Inflammatory macrophage treated with lipopolysaccharide for 1 hour (primary cell): Measurements from ENCODE around the gene DHX58.
A peak's percentile ranks its signal among the peaks of the same experiment; 100 is the strongest.
"Not testable (repeated sequence)": the region's sequence is repeated elsewhere in the genome, so short reads cannot be mapped to it uniquely, and the experiment has no call there.

Experiments
- DNase-seq, 2 donors: peaks; one replicate each; pipeline ENCODE4 v3.0.0-alpha.2; 2020 to 2022

DHX58 gene

DNA sequence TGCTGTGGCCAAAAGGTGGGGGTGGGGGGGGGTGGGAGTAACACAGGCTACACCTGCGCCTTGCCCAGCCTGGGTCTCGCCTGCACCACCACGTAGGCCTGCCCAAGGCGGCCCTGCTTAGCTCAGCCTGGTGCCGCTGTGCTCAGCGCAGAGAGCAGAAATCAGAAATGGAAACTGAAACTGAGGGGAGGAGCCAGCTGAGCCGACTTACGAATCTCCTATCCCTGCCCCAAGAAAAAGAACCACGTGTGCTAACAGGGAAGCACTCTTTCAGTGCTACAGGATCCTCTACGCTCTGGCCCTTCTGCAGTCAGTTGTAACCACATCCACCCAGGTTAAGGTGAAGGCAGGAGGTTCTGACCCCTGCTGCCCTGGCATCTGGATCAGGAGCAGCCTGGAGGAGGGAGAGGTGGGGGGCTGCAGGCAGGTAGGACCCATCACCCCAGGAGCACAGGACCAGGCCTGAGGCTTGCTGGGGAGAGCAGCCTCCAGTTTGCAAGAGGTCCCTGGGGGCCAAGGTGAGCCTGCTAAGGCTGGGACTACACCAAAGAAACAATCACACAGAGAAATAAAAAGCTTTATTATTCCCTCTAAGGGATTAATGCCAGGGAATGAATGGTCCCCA is at the start of gene DHX58:
DHX58 (minus strand) TSS at position 163 of the 625 bp plus-strand sequence. CDS start 822 bp downstream, outside the sequence.
- peak; percentile 88 to 95 for DNase-seq

DNA sequence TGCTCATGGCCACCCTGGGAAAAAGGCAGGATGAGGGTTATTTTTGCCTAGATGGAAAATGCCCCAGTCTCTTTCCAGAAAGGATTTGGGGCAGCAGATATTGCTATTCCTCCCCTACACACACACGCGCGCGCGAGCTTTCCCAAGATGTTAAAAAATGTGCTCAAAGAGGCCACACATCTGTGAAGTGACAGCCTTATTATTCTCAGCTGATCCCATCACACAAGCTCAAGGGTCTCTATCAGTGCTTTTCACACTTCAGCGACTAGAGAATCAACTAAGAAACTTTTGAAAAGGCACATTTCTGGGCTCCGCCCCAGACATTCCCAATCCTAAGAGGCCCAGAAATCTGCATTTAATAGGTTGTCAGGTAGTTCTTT is 48.0 kb upstream of the DHX58 start:
- DNase-seq = no peak

DNA sequence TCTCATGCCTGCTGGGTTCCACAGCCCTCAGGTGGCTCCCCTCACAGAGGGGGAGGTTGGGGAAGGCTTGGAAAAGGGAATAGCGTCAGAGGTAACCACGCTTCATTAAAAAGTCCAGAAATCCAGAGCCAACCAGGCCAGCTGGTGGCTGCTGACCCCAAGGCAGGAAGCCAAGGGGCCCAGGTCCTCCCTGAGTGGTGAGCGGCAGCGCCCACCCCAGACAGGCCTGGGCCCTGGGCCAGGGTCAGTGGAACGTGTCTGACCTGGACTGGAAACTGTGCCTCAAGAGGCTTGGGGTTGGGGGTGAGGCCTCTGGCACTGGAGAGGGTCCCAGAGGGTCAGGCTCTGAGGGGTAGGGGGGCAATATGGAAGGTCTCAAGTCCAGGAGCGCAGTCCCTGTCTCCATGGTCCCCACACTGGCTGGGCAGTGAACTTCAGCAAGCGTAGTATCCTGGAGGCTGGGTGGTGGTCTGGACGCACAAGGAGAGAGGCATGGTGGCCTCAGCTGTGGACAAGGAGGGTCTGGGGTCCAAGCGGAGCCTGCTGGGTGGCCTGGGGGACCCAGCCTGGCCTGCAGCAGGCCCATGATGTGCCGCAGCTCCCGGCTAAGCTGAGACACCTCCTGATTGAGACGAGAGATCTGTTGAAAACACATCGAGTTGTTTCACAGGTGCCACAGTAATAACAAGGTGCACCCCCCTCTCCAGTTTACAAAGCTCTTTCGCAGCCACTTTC is 47.4 kb upstream of the DHX58 start:
- DNase-seq = no peak

DNA sequence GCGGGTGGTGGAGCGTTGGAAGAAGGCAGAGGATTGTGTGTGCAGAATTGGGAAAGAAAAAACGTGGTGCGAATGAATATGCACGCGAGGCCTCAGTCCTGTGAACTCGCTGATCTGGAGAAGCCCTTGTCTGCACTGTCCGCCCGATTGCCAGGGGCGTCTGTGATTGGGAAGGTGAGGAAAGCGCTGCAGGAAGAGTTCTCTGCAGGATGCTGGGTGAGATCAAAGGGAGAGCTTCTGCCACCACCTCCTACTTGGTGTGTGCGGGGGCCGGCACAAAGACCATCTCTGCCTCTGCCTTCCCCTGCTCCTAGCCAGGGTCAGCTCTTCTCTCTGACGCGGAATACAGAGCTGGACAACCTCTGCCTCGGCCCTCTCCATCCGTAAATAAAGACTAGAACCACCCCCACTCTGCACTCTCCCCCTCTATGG is 43.1 kb upstream of the DHX58 start:
- no peak for DNase-seq

DNA sequence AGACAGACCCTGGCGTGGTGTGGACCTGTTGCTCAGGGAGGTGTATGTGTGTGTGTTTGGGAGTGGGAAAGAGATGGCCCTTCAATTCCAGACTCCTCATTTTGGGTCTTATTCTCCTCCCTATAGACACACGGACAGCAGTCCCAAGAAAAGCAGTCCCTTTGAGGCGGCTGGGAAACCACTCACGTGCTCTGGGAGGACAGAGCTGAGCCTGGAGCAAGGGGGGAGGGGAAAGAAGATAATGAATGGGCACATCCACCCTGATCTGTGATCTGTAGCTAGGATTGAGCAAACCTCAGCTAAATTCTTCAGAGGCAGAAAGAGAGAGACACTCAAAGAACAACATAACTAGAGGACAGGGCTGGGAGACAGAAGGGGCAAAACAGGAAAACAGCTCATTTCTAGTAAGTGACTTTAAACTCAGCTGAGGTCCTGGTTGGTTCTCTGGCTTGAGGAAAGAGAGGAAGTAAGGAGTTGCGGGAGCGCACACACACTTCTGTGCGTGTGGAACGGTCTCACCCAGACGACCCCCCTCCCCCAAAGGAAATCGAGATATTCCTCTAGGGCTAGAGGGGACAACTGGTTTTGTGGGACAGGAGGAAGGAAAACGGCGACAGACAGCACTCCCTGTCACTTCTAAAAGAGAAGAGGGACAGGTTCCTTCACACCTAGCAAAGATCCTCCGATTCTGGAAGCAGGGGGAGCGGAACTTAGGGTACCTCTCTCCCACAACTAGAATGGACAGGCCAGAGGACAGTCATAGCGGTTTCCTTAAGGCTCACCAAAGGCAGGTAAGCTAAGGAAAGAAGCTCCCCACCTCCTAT is 41.6 kb upstream of the DHX58 start:
- DNase-seq = peak; percentile 13 to 22

DNA sequence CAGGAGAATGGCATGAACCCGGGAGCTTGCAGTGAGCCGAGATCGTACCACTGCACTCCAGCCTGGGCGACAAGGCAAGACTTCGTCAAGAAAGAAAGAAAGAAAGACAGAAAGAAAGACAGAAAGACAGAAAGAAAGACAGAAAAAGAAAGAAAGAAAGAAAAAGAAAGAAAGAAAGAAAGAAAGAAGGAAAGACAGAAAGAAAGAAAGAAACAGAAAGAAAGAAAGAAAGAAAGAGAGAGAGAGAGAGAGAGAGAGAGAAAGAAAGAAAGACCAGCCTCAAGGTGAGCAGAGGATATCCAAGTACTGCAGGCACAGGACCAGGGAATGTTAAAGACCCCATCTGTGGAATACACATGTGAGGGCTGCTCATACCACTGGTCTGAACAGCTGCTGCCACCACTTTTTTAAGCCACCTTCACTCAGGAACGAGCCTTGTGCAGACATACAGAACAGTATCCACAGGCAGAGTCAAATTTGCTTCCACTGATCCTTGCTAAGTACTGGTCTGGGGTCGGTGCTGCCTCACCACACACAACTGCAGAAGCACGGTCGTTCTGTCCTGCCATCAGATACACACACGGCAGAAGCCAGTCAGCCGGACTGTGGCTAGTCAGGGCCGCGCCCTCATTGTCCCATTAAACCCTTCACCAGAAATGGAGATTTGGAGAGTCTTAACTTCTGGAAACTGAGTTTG is 34.5 kb upstream of the DHX58 start:
- no peak for DNase-seq

DNA sequence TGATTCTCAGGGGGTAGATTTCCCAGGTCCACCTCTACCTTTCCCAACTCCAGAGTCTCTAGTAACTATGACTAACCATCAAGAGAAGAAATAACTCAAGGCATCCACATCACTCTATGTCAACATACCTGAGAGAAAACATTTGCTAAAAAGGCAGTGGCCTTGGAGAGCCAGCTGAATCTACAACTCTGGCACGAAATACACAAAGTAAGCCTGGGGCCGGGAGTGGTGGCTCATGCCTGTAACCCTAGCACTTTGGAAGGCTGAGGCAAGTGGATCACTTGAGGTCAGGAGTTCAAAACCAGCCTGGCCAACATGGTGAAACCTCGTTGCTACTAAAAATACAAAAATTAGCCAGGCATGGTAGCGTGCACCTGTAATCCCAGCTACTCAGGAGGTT is 30.6 kb upstream of the DHX58 start:
- not testable (repeated sequence) for DNase-seq

DNA sequence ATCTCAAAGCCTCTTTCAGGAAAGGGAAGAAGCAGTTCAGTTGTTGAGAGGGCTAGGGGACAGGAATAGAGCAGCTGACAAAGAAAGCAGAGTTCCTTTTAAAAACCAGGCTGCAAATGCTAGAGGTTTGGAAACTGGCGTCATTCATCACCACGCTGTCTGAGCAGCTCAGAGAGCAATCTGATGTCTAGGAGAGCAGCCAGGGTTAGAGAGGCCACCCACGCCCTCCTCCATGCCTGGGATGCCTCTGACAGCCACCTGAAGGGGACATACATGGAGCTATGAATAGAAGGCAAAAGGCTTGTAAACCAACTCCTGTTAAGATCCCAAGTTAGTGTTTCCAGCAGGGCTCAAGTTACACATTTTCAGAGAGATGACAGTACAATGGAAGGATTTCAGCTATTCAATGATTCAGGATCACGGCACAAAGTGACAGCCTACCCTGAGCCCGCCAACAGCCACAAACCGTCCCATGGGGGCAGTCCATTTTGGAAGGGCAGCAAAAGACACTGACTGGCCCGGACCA is 29.9 kb upstream of the DHX58 start:
- no peak for DNase-seq

DNA sequence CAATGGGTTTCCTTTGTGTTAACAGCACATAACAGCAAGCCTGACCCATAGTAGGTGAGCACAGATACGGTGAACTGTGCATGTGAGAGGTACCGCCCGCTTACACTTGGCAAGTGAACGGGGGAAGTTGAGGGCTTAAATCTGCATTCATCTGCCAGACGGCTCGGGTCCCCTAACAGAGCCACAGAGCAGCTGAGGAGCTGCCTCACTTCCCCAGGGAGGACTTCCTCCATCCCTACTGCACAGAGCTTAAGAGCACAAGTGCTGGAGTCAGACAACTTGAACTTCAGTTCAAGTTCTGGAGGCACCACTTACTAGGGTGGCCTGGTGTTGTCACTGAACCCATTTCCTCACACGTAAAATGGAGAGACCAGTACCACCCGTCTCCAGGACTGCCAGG is 28.9 kb upstream of the DHX58 start:
- DNase-seq = no peak

DNA sequence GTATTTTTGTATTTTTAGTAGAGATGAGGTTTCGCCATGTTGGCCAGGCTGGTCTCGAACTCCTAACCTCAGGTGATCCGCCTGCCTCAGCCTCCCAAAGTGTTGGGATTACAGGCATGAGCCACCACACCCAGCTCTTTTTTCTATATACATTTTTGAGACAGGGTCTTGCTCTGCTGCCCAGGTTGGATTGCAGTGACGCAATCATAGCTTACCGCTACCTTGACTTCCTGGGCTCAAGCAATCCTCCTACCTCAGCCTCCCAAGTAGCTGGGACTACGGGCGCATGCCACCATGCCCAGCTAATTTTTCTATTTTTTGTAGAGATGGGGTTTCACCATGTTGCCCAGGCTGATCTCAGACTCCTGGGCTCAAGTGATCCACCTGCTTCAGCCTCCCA is 28.2 kb upstream of the DHX58 start:
- not testable (repeated sequence) for DNase-seq

DNA sequence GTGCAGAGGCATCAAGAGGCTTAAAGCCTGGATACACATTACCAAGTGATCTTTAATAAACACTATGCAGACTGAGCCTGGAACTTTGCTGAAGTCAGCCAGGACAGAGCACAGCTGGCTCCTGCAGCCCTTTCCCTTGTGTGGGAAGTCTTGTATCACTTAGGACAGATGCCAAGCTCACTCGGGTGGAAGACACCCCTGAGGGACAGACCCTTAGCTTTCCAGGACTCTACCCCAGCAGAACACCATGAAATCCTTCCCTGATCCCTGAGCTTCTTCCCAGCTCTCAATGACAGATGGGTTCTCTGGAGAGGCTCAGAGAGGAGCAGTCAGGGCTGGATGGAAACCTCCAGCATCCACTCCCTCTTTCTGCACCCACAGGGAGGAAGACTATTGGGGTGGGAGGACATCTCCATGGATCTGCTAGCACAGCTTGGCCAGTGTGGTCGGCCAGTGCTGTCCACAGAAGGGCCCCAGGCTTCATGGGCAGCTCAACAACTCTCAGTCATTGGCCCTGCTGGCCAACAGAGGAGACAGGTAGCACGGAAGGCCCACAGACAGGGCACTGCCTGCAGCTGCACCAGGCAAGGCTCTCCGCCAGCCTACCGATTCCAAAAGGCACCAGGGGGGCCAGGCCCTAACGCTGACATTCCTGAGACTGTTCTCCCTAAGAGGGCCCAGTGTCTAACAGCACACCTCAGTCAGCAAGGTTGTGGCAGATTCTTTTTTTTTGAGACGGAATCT is 26.4 kb upstream of the DHX58 start:
- no peak for DNase-seq

DNA sequence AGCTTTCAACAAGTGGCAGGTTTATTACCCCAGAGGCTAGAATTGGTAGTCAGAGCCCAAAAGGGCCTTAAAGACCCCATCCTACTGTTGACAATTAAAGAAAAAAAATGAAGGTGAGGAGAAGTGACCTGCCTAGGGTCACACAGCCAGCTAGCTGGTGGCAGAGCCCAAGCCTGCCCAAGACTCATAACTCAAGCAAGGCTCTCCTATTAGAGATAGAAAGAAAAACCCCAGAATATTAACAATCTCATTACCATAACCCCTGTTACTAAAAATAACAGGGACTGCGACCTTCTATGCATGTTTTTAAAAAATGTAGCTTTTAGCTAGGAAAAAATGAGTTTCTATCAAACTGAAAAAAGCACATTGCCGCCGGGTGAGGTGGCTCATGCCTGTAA is 24.1 kb upstream of the DHX58 start:
- DNase-seq = no peak

DNA sequence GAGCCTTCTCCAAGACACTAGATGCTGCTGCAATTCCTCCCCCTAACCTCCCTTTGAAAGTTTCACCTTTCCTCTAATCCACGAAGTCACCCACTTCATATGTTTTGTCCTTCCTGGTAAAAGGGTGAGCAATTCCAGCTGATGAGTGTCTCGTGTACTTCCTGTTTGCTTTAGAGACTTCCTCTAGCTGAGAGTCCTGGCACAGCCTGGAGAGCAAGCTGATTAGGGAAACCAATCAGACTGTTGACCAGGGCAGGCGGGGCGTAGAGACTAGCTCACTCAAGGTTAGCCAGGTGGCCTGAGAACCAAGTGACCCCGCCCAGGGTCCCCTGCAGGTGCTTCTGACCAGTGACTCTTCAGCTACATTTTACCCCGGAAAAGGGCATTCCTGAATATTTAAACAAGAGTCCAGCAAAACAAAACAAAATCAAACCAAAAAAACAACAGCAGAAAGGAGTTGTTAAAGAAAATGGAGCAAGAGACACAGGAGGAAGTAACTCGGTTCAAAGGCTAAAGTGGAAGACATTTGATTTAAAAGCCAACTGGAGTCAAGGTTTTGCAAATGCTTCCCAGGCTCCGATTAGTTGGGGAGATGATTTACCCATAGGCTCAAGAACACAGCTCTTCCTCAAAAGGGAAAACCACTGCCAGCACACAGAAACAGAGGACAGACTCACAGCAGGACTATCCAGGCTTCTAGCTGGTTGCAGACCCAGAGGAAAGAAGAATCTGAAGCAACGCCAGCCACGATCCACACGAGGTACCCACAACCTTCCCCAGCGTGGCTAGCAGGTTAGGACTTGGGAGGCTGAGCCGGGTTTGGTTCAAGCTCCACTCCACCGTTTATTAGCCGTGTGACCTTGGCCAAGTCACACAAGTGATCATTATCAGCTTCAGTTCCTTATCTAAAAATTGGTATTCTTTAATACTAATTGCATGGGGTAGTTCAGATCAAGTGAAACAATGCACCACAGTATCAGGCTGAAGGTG is 23.4 kb upstream of the DHX58 start:
- DNase-seq = peak; percentile 78 to 87

DNA sequence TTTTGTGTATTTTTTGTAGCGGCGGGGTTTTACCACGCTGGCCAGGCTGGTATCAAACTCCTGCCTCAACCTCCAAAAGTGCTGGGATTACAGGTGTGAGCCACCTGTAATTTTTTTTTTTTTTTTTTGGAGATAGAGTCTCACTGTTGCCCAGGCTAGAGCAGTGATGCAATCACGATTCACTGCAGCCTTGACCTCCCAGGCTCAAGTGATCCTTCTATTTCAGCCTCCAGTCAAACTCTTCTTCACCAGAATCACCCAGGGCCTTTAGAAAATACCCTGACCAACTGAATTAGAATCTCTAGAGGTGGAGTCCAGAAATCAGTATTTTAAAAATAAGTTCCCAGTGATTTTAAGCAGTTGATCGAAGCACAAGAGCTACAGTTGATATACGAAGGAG is 22.6 kb upstream of the DHX58 start:
- DNase-seq = no peak

DNA sequence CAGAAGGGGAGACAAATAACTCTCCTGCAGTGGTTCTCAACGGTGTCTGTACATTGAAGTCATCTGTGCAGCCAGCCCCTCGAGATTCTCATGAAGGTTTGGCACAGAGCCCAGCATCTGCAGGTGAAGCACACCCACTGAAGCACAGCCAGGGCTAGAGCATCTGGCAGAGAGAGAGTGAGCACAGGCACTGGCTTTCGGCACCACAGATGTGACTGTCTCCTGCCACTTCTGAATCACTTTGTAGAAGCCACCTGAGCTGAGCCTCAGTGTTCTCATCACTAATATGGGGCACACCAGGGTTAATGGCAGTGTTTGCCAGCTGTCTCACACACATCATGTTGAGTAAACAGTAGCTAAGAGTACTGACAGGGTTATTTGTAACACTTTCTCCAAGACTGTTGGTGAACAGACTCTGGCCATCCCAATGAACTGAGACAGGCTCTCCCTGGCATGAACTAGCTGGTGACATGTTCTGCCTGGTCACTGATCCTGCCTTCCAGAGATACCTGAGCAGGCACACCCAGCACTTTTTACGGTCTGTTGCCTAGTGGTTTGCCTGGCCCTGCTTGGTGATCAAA is 21.0 kb upstream of the DHX58 start:
- DNase-seq = no peak

DNA sequence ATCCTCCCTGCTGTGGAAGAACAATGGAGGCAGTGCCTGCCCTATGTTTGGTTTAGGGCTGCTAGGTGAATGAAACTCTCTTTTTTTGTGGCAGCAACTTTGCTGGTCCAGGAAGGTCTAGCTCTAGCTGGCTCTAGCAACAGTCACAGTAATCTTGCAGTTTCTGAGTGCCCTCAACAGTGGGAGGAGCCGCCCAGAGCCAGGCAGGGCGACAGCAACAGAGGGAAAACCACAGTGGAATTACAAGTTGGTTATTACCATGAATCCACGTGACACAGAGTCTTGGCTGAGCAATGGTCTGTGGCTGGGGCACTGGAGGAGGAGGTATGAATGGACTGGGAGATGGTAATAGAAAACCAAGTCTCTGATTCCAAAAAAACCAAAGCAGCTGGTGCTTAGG is 20.4 kb upstream of the DHX58 start:
- DNase-seq = peak; percentile 84 to 87

DNA sequence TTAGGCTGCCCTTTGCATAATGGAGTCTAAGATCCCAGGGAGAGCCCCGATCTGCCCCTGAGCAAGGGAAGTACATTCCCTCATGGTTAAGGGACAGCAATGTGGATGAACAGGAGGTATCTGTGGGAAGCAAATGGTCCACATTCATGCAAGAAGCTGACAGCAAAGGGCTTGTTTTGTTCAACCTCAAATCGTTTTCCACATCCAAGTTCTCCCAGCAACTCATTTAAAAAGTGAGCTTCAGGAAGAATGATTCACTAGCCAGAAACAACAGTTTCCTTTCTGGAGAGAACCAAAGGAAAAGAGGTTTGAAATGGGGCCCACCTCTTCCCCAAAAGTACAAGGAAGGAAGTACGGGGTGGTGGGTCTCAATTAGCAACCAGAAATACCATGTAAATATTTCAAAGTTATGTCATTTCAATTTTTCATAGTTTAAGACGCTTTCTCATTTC is 19.5 kb upstream of the DHX58 start:
- peak; percentile 33 to 41 for DNase-seq

DNA sequence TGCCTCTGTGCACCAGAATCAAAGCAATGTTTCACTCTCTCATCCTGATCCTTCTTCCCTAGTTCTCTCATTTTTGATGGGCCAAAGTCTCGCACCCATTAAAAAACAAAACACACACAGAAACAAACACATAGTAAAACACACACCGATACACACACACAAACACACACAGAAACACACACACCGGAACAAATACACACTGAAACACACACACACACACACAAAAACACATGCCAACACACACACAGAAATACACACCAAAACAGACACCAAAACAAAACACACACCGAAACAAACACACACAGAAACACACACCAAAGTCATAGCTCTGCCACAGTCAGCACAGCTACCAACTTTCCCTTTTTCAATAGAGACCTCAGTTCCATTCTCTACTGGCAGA is 18.7 kb upstream of the DHX58 start:
- no peak for DNase-seq

DNA sequence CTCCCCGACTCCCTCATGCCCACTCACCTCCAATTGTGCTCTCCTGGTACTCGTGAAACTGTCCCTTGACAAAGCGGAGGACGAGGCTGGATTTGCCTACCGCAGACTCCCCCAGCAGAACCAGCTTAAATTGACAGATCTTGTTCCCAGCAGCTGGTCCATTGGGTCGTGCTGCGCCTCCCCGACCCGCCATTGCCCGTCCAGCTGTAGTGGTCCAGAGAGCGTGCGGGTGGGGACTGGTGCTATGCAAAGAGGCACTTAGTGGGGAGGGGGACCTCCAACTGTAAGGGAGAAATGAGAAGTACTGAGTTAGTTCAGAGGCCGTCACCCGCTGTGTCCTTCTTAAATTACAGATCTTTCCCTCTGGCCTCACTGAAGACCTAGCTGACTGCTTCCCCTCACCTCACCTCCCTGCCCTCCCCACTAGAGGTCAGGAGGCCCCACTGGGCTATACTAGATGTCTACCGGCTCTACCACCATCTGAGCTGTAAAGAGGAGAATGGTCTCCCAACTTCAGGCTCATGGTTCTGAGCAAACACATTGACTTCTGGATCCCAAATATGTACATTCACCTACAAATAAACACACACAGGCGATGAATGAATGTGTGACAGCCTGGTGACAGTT is 17.9 kb upstream of the DHX58 start:
- DNase-seq = no peak
